ENCODE results near the gene TDRD10.

- TF ChIP-seq CTCF (conservative IDR thresholded peaks at IDR 0.05) (no peak), EZH2 (IDR thresholded peaks at IDR 0.05; ENCODE audit: low read depth) (no peak)
Observed at GRCh38 chr1:154550657-154551056, 48.6 kb downstream of the TDRD10 start.
